Non-pigmented ciliary epithelial cell (primary cell): ENCODE measurements around the gene FAM219B.

ENCODE experiments used
- DNase-seq: peaks from one replicate; pipeline ENCODE4 v3.0.0-alpha.2; 2010; ENCODE audit warnings: low read depth

The FAM219B gene

GRCh38 chr15:74873036-74873755 lies 33.5 kb downstream of the FAM219B start, which contains the start of gene SCAMP2:
Gene SCAMP2 (minus strand): TSS chr15:74873365. CDS start chr15:74873255, 110 bp downstream.
- peak; percentile 75 for DNase-seq

DNA sequence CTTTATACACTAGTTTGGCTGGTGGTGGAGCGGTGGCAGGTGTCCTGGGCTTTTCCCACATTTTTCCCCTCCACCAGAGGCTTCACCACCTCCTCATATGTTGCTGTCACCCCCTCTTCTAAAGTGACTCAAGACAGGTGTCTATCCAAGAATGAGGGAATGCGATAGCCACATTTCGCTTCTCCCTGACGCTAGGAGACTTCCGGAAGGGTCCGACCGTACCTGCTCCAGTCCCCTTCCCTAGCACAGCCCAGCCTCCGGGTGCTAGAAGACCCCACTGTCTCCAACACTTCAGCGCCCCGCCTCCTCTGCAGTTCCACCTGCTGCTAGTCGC lies 34.0 kb downstream of the FAM219B start:
- DNase-seq = no peak

GRCh38 chr15:74870436-74871215 lies 36.0 kb downstream of the FAM219B start:
- no peak for DNase-seq

GRCh38 chr15:74869726-74870407 lies 36.8 kb downstream of the FAM219B start:
- no peak for DNase-seq

- DNase-seq = no peak
Observed at GRCh38 chr15:74869372-74869725, 37.3 kb downstream of the FAM219B start.

GRCh38 chr15:74868059-74868458 lies 38.6 kb downstream of the FAM219B start:
- DNase-seq = no peak

DNA sequence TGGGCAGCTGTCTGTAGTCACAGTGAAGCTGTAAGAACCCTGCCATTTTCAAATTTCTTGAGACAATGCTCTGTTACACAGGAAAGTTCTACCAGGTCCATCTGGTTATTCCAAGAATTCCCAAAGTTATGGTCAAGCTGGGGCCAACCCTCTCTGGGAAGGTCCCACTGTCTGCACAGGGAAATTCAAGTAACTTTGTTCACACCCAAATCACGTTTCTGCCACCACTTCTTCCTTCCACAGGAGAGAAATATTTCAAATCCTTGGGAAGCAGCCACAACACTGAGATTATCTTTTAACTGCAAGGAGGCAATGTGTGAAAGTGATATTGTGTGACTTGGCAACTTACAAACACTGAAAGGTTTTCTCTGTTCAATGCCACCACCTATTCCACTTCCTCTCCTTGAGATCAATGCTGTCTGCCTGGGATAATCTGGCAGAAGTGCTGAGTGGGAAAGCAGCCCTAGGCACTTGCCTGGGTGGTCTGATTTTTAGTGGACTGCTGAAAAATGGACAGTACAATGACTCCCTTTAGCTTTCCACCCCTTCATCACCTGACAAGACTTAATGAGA lies 39.1 kb downstream of the FAM219B start:
- DNase-seq = no peak

DNA sequence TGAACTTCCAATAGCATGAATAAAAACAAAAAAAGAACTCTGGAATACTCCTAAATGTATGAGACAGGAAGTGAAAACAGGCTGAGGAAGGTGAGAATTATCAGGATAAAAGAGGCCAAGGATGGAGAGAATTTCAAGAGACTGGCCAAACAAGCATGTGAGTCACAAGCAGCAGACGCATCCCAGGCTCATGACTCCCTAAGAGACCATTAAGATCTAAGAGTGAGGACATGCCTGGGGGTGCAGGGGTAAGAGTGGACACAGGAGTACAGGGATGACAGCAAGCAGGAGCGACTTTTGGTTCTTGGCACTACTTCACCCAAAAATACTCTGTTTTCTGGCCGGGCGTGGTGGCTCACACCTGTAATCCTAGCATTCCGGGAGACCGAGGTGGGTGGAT lies 40.6 kb downstream of the FAM219B start:
- DNase-seq = no peak

DNA sequence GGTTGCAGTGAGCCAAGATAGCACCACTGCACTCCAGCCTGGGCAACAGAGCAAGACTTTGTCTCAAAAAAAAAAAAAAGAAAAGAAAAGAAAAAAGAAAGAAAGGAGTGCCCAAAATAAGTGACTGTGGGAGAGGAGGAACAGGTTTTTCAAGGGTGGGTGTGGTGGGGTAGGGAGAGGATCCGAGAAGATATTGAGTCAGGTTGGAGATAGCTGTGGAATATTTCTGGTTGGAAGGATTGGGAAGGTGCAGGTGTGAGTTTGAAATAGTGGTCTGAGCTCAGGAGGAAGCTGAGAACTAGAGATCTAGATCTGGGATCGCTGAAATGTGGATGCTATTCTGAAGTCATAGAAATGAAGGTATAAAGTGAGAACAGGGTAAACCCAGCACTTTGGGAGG lies 41.3 kb downstream of the FAM219B start:
- no peak for DNase-seq

GRCh38 chr15:74864296-74864695 lies 42.4 kb downstream of the FAM219B start:
- no peak for DNase-seq

DNA sequence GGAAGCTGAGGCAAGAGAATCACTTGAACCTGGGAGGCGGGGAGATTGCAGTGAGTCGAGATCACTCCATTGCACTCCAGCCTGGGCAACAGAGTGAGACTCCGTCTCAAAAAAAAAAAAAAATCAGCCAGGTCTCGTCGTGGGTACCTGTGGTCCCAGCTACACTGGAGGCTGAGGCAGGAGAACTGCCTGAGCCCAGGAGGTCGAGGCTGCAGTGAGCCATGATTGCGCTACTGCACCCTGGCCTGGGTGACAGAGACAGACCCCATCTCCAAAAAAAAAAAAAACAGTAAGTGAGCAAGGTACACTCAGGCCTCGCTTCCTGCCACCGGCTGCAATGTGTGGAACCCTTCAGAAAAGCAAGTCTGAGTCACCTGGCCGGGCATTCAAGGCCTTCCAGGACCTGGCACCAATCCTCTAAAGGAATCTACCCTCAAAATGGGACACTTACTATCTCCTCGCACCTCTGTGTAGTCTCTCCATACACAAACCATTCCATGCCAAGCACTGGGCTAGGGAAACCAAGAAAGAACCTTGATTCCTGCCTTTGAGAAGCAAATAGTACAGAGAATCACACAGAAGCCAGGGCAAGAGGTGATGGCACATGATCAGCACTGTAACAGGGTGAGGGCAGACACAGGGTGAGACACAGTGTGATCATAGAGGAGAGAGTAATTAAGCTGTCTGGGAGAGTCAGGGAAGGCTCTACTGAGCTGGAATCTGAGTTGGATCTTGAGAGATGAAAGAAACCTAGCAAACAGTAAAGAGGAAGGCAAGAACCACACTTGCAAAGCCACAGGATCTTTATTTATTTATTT lies 43.2 kb downstream of the FAM219B start:
- DNase-seq = no peak

DNA sequence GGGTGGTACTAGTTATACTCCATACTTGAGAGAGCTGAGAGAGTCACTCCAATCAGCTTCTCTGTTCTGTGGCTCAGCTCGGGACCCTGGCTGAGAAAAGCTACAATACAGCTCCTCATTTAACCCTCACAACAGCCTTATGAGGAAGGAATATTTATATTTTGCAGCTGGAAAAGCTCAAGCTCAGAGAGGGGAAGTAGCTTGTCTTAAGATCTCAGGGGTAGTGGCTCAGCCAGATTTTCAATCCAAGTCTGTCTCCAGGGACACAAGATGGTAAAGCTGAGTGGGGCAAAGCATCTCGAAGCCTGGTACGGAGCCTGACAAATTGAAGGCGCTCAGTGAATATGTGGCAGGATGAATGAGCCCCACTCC lies 48.3 kb downstream of the FAM219B start:
- no peak for DNase-seq

GRCh38 chr15:74857671-74858368 lies 48.8 kb downstream of the FAM219B start:
- DNase-seq = no peak

DNA sequence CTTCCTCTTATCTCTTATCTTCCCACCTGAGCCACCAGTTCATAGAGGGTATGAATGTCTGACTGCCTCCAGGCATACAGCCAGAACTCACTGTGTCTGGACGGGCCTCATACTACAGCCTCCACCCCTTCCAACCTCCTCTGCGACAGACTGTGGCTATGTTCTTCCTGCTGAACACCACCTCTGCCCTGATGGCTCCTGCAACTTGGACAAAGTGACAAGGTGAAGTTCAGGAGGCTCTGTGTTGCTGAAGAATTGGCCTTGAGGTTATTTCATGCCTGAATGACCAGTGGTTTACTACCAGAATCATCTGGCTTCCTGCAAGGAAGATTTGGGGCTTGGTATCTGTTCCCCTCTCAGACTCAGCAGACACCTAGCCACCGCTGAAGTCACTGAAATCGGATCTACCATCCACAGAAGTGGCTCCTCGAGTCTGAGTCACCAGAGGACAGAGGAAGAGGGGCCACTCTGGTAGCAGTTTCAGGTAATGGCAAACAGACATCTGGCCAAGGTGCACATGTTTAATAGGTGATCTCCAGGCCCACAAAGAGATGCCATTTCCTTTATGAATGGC lies 49.5 kb downstream of the FAM219B start:
- DNase-seq = no peak

DNA sequence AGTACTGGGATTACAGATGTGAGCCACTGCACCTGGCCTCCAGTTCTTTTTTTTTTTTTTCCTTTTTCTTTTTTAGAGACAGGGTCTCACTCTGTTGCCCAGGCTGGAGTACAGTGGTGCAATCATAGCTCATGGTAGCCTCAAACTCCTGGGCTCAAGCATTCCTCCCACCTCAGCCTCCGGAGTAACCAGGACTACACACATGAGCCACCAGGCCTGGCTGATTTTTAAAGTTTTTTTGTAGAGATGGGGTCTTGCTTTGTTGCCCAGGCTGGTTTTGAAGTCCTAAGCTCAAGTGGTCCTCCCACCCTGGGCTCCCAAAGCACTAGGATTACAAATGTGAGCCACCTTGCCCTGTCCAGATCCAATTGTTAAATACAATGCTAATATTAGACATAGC lies 50.1 kb downstream of the FAM219B start:
- DNase-seq = no peak

- DNase-seq = no peak
Observed at GRCh38 chr15:74855857-74856256, 50.8 kb downstream of the FAM219B start.

- no peak for DNase-seq
Observed at GRCh38 chr15:74854453-74855022, 52.1 kb downstream of the FAM219B start.

DNA sequence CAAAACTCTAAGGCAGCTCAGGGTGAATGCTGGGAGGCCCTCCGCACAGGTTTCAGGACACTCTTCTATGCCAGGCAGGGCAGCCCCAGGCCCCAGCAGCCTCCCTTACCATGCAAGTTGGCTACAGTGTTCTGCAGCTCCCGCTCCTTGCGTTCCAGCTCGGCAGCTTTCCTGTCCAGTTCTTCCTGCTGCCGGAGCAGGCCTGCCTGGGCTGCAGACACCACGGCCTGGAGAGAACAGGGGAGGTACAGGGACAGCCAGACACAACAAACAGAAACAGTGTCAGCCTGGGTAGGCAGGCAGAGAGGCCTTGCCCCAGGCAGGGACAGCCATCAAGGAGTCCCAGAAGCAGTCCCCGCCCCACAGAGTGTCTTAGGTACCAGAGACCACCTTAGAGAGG lies 54.7 kb downstream of the FAM219B start:
- no peak for DNase-seq

DNA sequence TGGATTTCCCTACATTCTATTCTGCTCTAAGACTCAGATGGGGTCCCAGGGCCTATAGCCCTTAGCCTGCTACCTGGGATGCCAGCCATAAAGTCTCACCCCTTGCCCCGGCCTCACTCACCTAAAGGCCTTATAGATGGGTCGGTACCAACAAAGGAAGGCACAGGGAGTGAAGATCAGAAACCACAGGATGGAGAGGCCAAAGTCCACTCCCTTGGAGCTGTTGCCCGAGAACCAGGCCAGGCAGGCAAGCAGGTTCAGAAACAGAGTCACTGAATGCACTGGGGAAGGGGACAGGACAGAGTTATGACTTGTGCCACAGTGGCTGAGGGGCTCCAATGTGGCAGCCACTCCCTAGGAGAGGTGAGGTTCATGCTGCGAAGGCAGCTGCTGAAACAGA lies 56.3 kb downstream of the FAM219B start:
- DNase-seq = no peak
